CD4-positive, alpha-beta T cell treated with Interleukin-6 at 100 ng/mL for 8 hours (primary cell): Measurements from ENCODE around the gene ABR.

Experiments used
- DNase-seq: peaks from one replicate; pipeline ENCODE4 v3.0.0-alpha.2; 2020; ENCODE audit warnings: mixed read lengths, low spot score

Gene ABR

GRCh38 chr17:958712-959451 lies 220.9 kb downstream of the ABR start:
- DNase-seq, result no peak

GRCh38 chr17:957856-958421 lies 221.8 kb downstream of the ABR start:
- DNase-seq, result no peak

- no peak for DNase-seq
Measured at GRCh38 chr17:956905-957304, 222.9 kb downstream of the ABR start.

- no peak for DNase-seq
Measured at GRCh38 chr17:954431-955164, 225.2 kb downstream of the ABR start.

GRCh38 chr17:953767-954166 lies 226.0 kb downstream of the ABR start:
- no peak for DNase-seq
